AG09309 (cell line): ENCODE measurements around the gene ZNRF3.
"Not testable (repeated sequence)": the region's sequence is repeated elsewhere in the genome, so short reads cannot be mapped to it uniquely, and the experiment has no call there.

ENCODE experiments used
- DNase-seq: peaks from one replicate; pipeline ENCODE4 v3.0.0-alpha.2; 2010; ENCODE audit warnings: low read depth
- H3K4me3 ChIP-seq: 2 replicates; pipeline ENCODE4 v1.5.1; 2011; ENCODE audit warnings: mild to moderate bottlenecking, low read depth, low read length, moderate library complexity; ENCODE audit not compliant: control insufficient read depth
- TF ChIP-seq, protein P1 (sequence below): IDR thresholded peaks from 2 replicates; pipeline ENCODE4 v1.5.1; 2011; ENCODE audit warnings: mild to moderate bottlenecking, low read depth, low read length, inconsistent platforms; ENCODE audit not compliant: insufficient read depth, control insufficient read depth; ENCODE audit errors: missing control alignments

Gene ZNRF3

DNA sequence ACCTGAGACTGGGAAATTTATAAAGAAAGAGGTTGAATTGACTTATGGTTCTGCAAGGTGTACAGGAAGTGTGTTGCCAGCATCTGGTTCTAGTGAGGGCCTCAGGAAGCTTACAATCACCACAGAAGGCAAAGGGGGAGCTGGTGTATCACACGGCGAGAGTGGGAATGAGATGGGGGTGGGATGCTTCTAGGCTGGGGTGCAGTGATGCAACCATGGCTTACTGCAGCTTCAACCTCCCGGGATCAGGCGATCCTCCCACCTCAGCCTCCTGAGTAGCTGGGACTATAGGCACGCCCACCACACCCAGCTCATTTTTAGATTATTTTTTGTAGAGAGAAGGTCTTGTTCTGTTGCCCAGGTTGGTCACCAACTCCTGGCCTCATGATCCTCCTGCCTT is 117.3 kb downstream of the ZNRF3 start:
- TF ChIP-seq, protein P1, sequence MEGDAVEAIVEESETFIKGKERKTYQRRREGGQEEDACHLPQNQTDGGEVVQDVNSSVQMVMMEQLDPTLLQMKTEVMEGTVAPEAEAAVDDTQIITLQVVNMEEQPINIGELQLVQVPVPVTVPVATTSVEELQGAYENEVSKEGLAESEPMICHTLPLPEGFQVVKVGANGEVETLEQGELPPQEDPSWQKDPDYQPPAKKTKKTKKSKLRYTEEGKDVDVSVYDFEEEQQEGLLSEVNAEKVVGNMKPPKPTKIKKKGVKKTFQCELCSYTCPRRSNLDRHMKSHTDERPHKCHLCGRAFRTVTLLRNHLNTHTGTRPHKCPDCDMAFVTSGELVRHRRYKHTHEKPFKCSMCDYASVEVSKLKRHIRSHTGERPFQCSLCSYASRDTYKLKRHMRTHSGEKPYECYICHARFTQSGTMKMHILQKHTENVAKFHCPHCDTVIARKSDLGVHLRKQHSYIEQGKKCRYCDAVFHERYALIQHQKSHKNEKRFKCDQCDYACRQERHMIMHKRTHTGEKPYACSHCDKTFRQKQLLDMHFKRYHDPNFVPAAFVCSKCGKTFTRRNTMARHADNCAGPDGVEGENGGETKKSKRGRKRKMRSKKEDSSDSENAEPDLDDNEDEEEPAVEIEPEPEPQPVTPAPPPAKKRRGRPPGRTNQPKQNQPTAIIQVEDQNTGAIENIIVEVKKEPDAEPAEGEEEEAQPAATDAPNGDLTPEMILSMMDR: no peak
- no peak overlapping the region for H3K4me3 ChIP-seq
- no peak for DNase-seq

DNA sequence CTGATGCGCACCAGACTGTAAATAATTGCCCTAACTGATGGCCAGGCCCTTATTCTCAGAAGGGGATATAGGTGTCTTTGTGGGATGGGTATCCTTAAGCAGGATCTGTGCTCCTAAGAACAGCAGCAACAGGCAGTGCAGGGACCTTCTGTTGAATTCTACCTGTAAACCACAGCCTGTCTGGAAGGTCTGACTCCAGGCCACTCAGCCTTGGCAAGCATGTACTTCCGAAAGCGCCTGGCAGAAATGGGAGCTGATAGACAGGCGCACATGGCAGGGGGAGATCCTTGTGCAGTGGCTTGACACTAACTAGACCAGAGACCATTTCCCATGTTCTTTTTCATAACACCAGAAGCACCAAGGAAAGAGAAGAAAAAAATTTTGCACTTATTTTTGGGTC is 119.2 kb downstream of the ZNRF3 start:
- DNase-seq: no peak
- TF ChIP-seq, protein P1: no peak

DNA sequence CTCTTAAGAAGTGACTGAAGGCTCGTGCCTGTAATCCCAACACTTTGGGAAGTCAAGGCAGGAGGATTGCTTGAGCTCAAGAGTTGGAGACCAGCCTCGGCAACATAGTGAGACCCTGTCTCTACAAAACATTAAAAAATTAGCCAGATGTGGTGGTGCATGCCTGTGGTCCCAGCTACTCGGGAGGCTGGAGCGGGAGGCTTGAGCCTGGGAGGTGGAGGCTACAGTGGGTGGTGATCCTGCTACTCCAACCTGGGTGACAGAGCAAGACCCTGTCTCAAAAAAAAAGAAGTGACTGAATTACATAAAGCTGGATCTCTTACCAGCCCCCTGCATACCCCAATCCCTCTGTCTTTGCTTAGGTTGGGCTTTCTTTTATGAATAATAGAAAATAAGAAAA is 120.2 kb downstream of the ZNRF3 start:
- TF ChIP-seq, protein P1: no peak
- no peak for DNase-seq
- no peak overlapping the region for H3K4me3 ChIP-seq

More for the DNA sequence above, 119.2 kb downstream of the ZNRF3 start:
- no peak overlapping the region for H3K4me3 ChIP-seq

DNA sequence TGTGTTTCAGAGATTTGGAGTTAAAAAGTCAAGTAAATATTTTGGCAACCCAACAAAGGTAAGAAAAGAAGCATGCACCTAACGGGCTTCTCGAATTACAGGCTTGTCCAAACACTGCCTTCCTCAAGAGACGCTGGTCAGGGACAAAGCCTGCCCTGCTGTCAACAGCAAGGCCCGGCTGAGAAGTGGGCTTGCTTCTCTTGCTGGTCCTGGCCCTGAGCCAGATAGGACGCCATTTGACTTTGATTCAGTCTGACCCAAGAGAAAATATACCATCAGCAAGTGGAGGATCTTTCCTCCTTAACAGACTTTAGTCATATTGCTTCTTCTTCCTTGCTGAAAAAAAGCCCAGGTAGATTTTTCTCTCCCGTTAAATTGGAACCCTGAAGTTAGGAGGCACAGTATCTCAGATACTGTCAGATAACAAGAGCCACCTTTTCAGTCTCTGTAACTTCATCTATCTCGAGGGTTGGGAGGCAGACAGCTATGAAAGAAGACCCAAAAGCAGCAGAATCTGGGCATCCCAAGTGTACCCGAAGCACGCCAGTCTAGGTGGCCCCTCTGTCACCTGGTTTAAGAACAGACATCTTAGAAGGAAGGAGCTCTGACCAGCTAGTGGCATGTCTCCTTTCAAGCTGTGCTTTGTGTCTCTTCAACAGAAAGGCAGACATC is 120.7 kb downstream of the ZNRF3 start:
- no peak for DNase-seq
- H3K4me3 ChIP-seq: no peak overlapping the region
- TF ChIP-seq, protein P1: no peak

DNA sequence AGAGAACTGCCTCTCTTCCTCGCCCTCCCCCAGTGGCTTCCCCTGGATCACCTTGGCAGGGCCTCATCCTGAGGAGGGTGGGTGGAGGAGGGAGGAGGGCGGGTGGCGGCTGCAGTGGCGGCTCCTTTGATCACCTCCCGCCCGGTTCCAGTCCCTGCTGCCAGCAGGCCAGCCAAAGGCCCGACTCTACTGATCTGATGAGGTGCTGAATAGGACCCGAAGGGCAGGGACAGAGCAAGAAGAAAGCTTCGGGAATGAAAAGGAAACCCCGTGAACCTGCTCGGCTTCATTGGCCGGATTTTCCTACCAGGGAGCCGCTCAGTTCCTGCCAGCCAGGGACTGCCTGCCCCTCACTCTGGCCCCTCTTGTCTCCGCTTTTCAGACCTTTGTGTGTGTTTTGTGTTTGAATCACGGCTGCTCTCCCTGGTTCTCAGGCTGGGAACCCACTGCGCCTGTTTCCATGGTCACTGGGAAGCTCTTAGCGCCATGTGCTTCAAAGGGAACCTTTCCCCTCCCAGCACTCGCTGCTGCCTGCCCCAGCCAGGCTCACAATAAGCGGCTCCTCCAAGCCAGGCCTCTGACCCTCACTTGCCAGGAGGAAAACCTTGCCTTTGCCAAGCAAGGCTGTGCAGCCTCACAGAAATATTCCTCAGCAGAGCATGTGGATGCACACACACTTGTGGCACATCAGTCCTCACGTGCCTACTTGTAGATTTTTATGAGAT is 121.4 kb downstream of the ZNRF3 start:
- DNase-seq: no peak
- TF ChIP-seq, protein P1: no peak
- H3K4me3 ChIP-seq: no peak overlapping the region

DNA sequence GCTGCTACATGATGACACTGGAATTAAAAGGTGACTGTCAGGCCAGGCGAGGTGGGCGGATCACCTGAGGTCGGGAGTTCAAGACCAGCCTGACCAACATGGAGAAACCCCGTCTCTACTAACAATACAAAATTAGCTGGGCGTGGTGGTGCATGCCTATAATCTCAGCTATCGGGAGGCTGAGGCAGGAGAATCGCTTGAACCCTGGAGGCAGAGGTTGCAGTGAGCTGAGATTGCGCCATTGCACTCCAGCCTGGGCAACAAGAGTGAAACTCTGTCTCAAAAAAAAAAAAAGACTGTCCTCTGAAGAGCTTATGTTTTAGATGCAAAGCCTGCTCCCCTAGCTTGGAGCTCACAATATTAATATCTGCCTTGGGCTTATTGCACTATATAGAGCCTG is 122.4 kb downstream of the ZNRF3 start:
- not testable (repeated sequence) for DNase-seq

DNA sequence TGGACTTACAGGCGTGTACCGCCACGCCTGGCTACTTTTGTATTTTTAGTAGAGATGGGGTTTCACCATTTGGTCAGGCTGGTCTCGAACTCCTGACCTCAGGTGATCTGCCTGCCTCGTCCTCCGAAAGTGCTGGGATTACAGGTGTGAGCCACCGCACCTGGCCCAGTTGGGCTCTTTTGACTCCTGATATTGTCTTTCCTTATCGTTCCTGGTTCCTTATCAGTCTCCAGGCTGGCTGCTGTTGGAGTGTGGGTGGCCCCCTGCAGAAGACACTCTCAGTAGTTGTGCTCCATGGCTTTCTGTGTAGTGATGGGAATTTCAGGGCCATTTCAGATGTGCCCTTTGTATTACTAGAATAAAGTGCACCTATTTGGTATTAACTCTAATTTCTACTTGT is 123.0 kb downstream of the ZNRF3 start:
- DNase-seq: no peak
- TF ChIP-seq, protein P1: no peak
- H3K4me3 ChIP-seq: no peak overlapping the region

More for the DNA sequence above, 122.4 kb downstream of the ZNRF3 start:
- H3K4me3 ChIP-seq: not testable (repeated sequence)
